Calu3 (cell line): ENCODE results near the gene CLDN14. TPM values are rescaled to one million over a fixed set of nuclear protein-coding genes. Genes with fewer than 3 reads are reported as not detected.

Experiments used
- Bru-seq: library from RNA; stranded (reverse); fragments of 400-500 nt; gene quantifications from one replicate; lab custom pipeline; 2021; lab: Mats Ljungman, UMichigan
- BruChase-seq, 2 experiments: library from RNA; stranded (reverse); fragments of 400-500 nt; gene quantifications; one replicate each; lab custom pipeline; 2021; lab: Mats Ljungman, UMichigan
- BruUV-seq: library from RNA; stranded (reverse); fragments of 400-500 nt; replicated peaks from 2 replicates; lab custom pipeline; 2021; lab: Mats Ljungman, UMichigan
- CTCF ChIA-PET: fragments of 300-600 bp; sonication (Branson Sonifier 250); formaldehyde crosslinking; loops from one replicate; lab custom pipeline; 2022; ENCODE audit warnings: antibody characterized with exemption; lab: Charles Lee
- DNase-seq: peaks from one replicate; pipeline ENCODE4 v3.0.0; 2022
- H3K27ac Mint-ChIP-seq: one replicate; pipeline ENCODE4 v1.8.0; 2022; ENCODE audit warnings: mixed read lengths; ENCODE audit not compliant: unreplicated experiment
- H3K27me3 Mint-ChIP-seq: one replicate; pipeline ENCODE4 v1.8.0; 2022; ENCODE audit warnings: mixed read lengths; ENCODE audit not compliant: unreplicated experiment
- H3K36me3 Mint-ChIP-seq: one replicate; pipeline ENCODE4 v1.8.0; 2022; ENCODE audit warnings: mild to moderate bottlenecking, moderate library complexity, mixed read lengths; ENCODE audit not compliant: insufficient read depth, unreplicated experiment
- H3K4me1 Mint-ChIP-seq: one replicate; pipeline ENCODE4 v1.8.0; 2022; ENCODE audit warnings: mild to moderate bottlenecking, low read depth, mixed read lengths; ENCODE audit not compliant: unreplicated experiment
- H3K4me3 Mint-ChIP-seq: one replicate; pipeline ENCODE4 v1.8.0; 2022; ENCODE audit warnings: mild to moderate bottlenecking, low read depth, moderate library complexity, mixed read lengths; ENCODE audit not compliant: unreplicated experiment
- H3K9me3 Mint-ChIP-seq: one replicate; pipeline ENCODE4 v1.8.0; 2022; ENCODE audit warnings: low read depth, mixed read lengths; ENCODE audit not compliant: unreplicated experiment
- intact Hi-C: fragments of 100-400 bp; cut with micrococcal nuclease; formaldehyde crosslinking; loops from one replicate; pipeline ENCODE4 v1.10.0; 2022; ENCODE audit not compliant: unreplicated experiment
- long read RNA-seq: library from polyadenylated mRNA; stranded (forward); transcript quantifications from one replicate; pipeline ENCODE4 v2.0.0, GENCODE V29; 2022
- total RNA-seq: library from RNA; stranded (reverse); gene quantifications from 2 replicates; pipeline ENCODE4 v1.2.3, GENCODE V29; 2022
- TF ChIP-seq, protein P1 (sequence below): fragments of 200-600 bp; IDR thresholded peaks from one replicate; pipeline ENCODE4 v1.8.0; 2022; ENCODE audit warnings: antibody characterized with exemption; ENCODE audit not compliant: unreplicated experiment

Gene CLDN14, protein sequence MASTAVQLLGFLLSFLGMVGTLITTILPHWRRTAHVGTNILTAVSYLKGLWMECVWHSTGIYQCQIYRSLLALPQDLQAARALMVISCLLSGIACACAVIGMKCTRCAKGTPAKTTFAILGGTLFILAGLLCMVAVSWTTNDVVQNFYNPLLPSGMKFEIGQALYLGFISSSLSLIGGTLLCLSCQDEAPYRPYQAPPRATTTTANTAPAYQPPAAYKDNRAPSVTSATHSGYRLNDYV
- total RNA-seq: not detected in 2 replicates
- Bru-seq, nascent RNA: percentile 1 among the genes with signal in this experiment
- percentile 1 among the genes with signal in this experiment for BruChase-seq, experiment 1, labeled RNA remaining after a 6-hour chase
- BruChase-seq, experiment 2, labeled RNA remaining after a 2-hour chase: percentile 2 among the genes with signal in this experiment
- long read RNA-seq, partial matches to known transcripts: 0 of 4 reads
- long read RNA-seq, other reads (novel, unspliced or antisense): 4 of 4 reads

DNA sequence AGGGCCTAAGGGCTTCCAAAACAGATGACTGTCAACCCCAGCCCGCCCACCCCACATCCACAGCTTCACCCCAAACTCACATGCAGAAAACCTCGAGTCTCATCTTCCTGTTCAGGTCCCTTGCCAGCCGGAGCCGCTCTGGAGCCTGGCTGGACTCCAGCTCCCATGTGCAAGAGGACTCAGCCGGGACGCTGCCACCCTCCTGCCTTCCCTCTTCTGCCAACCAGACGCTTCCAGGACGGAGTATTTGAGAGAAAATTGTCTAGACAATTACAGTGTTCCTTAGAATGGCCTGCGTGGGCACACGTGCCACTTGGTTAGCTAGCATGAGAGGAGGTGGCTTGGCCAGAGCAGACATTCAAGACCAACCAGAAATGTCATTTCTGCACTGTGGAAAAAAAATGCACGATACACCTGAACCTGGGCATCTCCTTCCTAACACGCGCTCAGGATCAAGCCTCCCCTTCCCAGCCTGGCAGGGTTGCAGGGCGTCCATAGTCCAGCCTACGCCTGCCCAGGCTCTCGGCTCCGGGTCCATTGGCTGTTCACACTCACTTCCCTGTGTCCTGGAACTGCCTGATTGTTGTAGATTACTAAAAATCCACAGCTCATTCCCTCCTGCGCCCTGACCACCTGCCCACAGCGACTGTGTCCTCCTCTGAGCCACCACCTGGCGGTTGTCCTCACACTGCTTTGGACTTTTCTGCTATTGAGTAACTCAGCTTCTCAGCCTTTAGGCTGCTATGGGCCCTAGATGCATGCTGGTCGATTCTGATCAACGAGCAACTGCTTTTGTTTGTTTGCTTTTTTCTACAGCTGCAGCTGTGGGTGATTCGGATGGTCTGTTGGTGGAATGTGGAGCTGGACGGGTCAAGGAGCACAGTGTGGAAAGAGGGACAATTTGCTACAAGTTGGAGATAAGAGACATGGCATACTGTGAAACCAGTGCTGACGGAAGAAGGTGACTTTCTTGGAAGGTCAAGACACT lies at the start of gene CLDN14:
Gene CLDN14, minus strand, starts transcription at position 708 of the 988 bp plus-strand sequence. CDS start 18,427 bp downstream, outside the sequence.
- H3K4me3 Mint-ChIP-seq: no peak within 1 kb of the TSS
- peaks cover 20% of the 10 kb centered on the region for H3K4me1 Mint-ChIP-seq
- BruUV-seq: no TSS peak
- intact Hi-C loops: no loop called here
- H3K9me3 Mint-ChIP-seq: peaks cover 2% of the 10 kb centered on the region
- no peak for DNase-seq
- TF ChIP-seq, protein P1, sequence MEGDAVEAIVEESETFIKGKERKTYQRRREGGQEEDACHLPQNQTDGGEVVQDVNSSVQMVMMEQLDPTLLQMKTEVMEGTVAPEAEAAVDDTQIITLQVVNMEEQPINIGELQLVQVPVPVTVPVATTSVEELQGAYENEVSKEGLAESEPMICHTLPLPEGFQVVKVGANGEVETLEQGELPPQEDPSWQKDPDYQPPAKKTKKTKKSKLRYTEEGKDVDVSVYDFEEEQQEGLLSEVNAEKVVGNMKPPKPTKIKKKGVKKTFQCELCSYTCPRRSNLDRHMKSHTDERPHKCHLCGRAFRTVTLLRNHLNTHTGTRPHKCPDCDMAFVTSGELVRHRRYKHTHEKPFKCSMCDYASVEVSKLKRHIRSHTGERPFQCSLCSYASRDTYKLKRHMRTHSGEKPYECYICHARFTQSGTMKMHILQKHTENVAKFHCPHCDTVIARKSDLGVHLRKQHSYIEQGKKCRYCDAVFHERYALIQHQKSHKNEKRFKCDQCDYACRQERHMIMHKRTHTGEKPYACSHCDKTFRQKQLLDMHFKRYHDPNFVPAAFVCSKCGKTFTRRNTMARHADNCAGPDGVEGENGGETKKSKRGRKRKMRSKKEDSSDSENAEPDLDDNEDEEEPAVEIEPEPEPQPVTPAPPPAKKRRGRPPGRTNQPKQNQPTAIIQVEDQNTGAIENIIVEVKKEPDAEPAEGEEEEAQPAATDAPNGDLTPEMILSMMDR: no peak
- H3K36me3 Mint-ChIP-seq: peaks cover 4% of the 10 kb centered on the region
- CTCF ChIA-PET: no interaction called here
- no peaks in the 10 kb centered on the region for H3K27me3 Mint-ChIP-seq
- H3K27ac Mint-ChIP-seq: no peak within 1 kb of the TSS

DNA sequence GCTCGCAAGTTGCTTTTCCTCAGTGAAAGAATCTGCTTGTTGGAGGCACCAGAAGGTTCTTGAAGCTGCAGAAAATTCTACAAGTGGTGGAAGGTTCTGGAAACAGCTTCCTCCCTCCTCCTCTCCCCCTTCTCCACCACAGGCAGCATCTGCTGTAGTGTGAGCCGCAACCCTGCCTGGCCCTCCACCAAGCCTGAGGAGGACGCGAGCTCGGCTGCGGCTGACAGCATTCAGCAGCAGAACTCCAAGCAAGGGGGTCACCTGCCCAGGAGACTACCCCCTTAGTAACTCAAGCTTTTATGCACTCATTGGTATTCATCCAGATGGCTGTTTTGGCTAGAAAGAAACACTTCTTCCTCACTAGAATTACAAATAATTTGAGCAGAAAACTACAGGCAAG lies 48.8 kb upstream of the CLDN14 start:
- Mint-ChIP-seq H3K27me3 (no peaks in the 10 kb centered on the region), H3K4me1 (peaks cover 6% of the 10 kb centered on the region), H3K4me3 (no peak overlapping the region), H3K36me3 (no peaks in the 10 kb centered on the region), H3K9me3 (no peaks in the 10 kb centered on the region), H3K27ac (no peak overlapping the region)
- CTCF ChIA-PET: no interaction called here
- BruUV-seq: no TSS peak
- intact Hi-C loops: no loop called here
- DNase-seq: no peak
- TF ChIP-seq, protein P1: no peak

DNA sequence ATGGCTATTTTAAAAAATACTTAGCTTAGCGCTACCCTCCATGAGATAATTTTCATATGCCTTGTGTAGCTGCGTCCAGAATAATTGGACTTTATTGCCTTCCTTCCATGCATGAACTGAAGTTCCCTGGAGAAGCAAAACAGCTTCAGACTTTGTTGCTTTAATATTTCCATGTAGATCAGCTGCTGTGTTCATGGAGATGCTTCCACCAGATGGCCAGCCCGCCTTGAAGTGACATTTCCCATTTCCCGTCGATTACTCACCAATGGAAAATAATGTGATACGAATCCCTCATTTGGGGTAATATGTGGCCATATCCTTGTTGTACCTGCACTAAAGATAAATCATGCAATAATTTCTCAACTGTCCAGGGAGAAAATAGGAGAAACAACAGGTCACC lies 47.4 kb upstream of the CLDN14 start:
- Mint-ChIP-seq H3K4me1 (peaks cover 6% of the 10 kb centered on the region), H3K4me3 (no peak overlapping the region), H3K9me3 (no peaks in the 10 kb centered on the region), H3K27ac (no peak overlapping the region), H3K36me3 (no peaks in the 10 kb centered on the region), H3K27me3 (no peaks in the 10 kb centered on the region)
- BruUV-seq: no TSS peak
- TF ChIP-seq, protein P1: no peak
- intact Hi-C loops: no loop called here
- no peak for DNase-seq
- CTCF ChIA-PET: no interaction called here

DNA sequence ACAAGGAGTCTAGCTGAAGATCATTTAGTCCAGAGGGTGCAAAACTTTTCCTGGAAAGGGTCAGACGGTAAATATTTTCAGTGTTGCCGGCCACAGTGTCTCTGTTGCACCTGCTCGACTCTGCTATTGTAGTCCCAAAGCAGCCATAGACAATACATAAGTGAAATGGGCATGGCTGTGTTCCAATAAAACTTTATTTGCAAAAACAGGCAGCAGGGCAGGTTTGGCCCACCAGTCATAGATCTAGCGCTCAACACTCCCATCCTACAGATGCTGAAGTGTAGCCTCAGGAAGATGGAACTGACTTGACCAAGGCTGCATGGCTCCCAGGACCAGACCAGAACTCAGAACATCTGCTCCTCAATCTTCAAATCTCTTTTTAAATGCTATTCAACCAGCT lies 46.2 kb upstream of the CLDN14 start:
- CTCF ChIA-PET: no interaction called here
- Mint-ChIP-seq H3K27me3 (no peaks in the 10 kb centered on the region), H3K4me1 (peaks cover 6% of the 10 kb centered on the region), H3K4me3 (no peak overlapping the region), H3K9me3 (no peaks in the 10 kb centered on the region), H3K27ac (no peak overlapping the region), H3K36me3 (no peaks in the 10 kb centered on the region)
- TF ChIP-seq, protein P1: no peak
- intact Hi-C loops: no loop called here
- DNase-seq: no peak
- no TSS peak for BruUV-seq
